ENCODE results near the gene SLC6A5.
A peak's percentile ranks its signal among the peaks of the same experiment; 100 is the strongest.

Gene SLC6A5

DNA sequence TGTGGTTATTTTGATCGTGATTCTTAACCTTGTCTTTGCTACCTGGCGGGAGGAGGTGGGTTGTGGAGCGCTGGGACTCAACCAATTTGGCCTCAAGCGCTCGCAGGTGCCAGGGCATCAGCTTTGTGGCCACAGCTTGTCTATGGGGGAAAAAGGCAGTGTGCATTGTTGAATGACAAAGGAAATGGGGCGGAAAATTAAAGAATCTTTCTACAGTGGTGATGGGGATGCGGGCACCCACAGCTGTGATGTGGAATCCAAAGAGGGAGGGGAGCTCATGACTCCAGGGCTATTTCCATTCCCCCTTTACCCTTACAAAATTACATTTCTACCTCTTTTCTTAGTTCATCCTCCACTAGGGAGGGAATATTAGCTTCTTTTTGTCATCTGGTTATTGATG is 1.1 kb downstream of the SLC6A5 start:
- no CpG with 5 or more reads among the region's 7 CpGs for WGBS, 2 donors (ENCODE audit: extremely low coverage in 2 of 2, insufficient read length in 2 of 2, insufficient replicate concordance in 1 of 2)
- Histone ChIP-seq H3K14ac (ENCODE audit: low read length) (no peak overlapping the region), H2BK15ac (ENCODE audit: low read length) (no peak overlapping the region)

GRCh38 chr11:20601221-20601914 is 2.0 kb downstream of the SLC6A5 start:
- no peak overlapping the region for H2BK15ac ChIP-seq (ENCODE audit: low read length)
- H3K9me3 ChIP-seq (replicated peaks in 1 of 2; ENCODE audit: control insufficient read depth in 2 of 2, insufficient read depth in 1 of 2, low read depth in 1 of 2, low read length in 2 of 2), result no peaks in the 10 kb centered on the region
- H2AK5ac ChIP-seq (ENCODE audit: low read depth, low read length), result no peak overlapping the region
- H3K27ac ChIP-seq (replicated peaks; ENCODE audit: low read length), result no peak overlapping the region
- peak overlapping the region; percentile 95 for H3K23ac ChIP-seq (ENCODE audit: low read depth, low read length, poor library complexity)
- no peak overlapping the region for H4K91ac ChIP-seq (ENCODE audit: low read depth, low read length, poor library complexity)
- H2BK120ac ChIP-seq (ENCODE audit: low read depth, low read length), result no peak overlapping the region
- DNase-seq (ENCODE audit: low spot score), result no peak
- H3K27me3 ChIP-seq (ENCODE audit: control insufficient read depth in 3 of 3, insufficient read depth in 3 of 3, low read depth in 1 of 3, low read length in 3 of 3), result peaks cover 26 to 86% (median 80%) of the 10 kb centered on the region in 3 experiments
- no CpG with 5 or more reads among the region's 63 CpGs for WGBS, 2 donors (ENCODE audit: extremely low coverage in 2 of 2, insufficient read length in 2 of 2, insufficient replicate concordance in 1 of 2)
- peaks cover 0 to 5% of the 10 kb centered on the region in 2 donors for H3K4me1 ChIP-seq (ENCODE audit: control insufficient read depth in 2 of 2, insufficient read depth in 1 of 2, low read depth in 1 of 2, low read length in 2 of 2)
- peak overlapping the region in 1 of 2 donors; percentile 30 for H3K4me3 ChIP-seq (ENCODE audit: low read length in 2 of 2)
- no peak overlapping the region for H4K8ac ChIP-seq (ENCODE audit: low read depth, low read length)
- no peaks in the 10 kb centered on the region for H3K79me1 ChIP-seq (ENCODE audit: low read depth, low read length)
- H3K4me2 ChIP-seq (ENCODE audit: insufficient read depth, low read length, poor library complexity, severe bottlenecking), result no peak overlapping the region
- no peak overlapping the region for H2BK5ac ChIP-seq (ENCODE audit: low read length)
- no peaks in the 10 kb centered on the region for H3K36me3 ChIP-seq (replicated peaks in 1 of 2; ENCODE audit: control insufficient read depth in 2 of 2, insufficient read depth in 2 of 2, low read length in 2 of 2)
- H2BK12ac ChIP-seq (ENCODE audit: low read length), result peak overlapping the region; percentile 14
- no peak overlapping the region for H3K4ac ChIP-seq (ENCODE audit: low read length)
- peak overlapping the region; percentile 53 for H3K9ac ChIP-seq (ENCODE audit: low read depth, low read length, poor library complexity)
- H3K18ac ChIP-seq (ENCODE audit: low read length), result no peak overlapping the region
- peak overlapping the region; percentile 63 for H3K14ac ChIP-seq (ENCODE audit: low read length)
- no peak overlapping the region for H2AFZ ChIP-seq (ENCODE audit: low read length)

More for the DNA sequence above, 1.1 kb downstream of the SLC6A5 start:
- H3K27me3 ChIP-seq (ENCODE audit: control insufficient read depth in 3 of 3, insufficient read depth in 3 of 3, low read depth in 1 of 3, low read length in 3 of 3), result peaks cover 26 to 94% (median 86%) of the 10 kb centered on the region in 3 experiments
- H2AFZ ChIP-seq (ENCODE audit: low read length), result no peak overlapping the region
- no peak overlapping the region for H3K23ac ChIP-seq (ENCODE audit: low read depth, low read length, poor library complexity)
- DNase-seq (ENCODE audit: low spot score), result no peak
- no peak overlapping the region for H3K27ac ChIP-seq (replicated peaks; ENCODE audit: low read length)
- no peaks in the 10 kb centered on the region for H3K79me1 ChIP-seq (ENCODE audit: low read depth, low read length)
- no peaks in the 10 kb centered on the region for H3K9me3 ChIP-seq (replicated peaks in 1 of 2; ENCODE audit: control insufficient read depth in 2 of 2, insufficient read depth in 1 of 2, low read depth in 1 of 2, low read length in 2 of 2)
- no peak overlapping the region for H3K18ac ChIP-seq (ENCODE audit: low read length)
- H3K9ac ChIP-seq (ENCODE audit: low read depth, low read length, poor library complexity), result no peak overlapping the region
- no peak overlapping the region for H2BK12ac ChIP-seq (ENCODE audit: low read length)
- no peak overlapping the region for H2BK5ac ChIP-seq (ENCODE audit: low read length)
- no peak overlapping the region for H2BK120ac ChIP-seq (ENCODE audit: low read depth, low read length)
- H3K4ac ChIP-seq (ENCODE audit: low read length), result no peak overlapping the region
- no peak overlapping the region for H3K4me3 ChIP-seq (ENCODE audit: low read length in 2 of 2)
- no peak overlapping the region for H3K4me2 ChIP-seq (ENCODE audit: insufficient read depth, low read length, poor library complexity, severe bottlenecking)
- no peaks in the 10 kb centered on the region for H3K36me3 ChIP-seq (replicated peaks in 1 of 2; ENCODE audit: control insufficient read depth in 2 of 2, insufficient read depth in 2 of 2, low read length in 2 of 2)
- H4K8ac ChIP-seq (ENCODE audit: low read depth, low read length), result no peak overlapping the region
- H3K4me1 ChIP-seq (ENCODE audit: control insufficient read depth in 2 of 2, insufficient read depth in 1 of 2, low read depth in 1 of 2, low read length in 2 of 2), result peaks cover 0 to 5% of the 10 kb centered on the region in 2 donors
- H2AK5ac ChIP-seq (ENCODE audit: low read depth, low read length), result no peak overlapping the region
- no peak overlapping the region for H4K91ac ChIP-seq (ENCODE audit: low read depth, low read length, poor library complexity)

GRCh38 chr11:20604295-20604803 is 4.9 kb downstream of the SLC6A5 start:
- H3K14ac ChIP-seq (ENCODE audit: low read length), result no peak overlapping the region

DNA sequence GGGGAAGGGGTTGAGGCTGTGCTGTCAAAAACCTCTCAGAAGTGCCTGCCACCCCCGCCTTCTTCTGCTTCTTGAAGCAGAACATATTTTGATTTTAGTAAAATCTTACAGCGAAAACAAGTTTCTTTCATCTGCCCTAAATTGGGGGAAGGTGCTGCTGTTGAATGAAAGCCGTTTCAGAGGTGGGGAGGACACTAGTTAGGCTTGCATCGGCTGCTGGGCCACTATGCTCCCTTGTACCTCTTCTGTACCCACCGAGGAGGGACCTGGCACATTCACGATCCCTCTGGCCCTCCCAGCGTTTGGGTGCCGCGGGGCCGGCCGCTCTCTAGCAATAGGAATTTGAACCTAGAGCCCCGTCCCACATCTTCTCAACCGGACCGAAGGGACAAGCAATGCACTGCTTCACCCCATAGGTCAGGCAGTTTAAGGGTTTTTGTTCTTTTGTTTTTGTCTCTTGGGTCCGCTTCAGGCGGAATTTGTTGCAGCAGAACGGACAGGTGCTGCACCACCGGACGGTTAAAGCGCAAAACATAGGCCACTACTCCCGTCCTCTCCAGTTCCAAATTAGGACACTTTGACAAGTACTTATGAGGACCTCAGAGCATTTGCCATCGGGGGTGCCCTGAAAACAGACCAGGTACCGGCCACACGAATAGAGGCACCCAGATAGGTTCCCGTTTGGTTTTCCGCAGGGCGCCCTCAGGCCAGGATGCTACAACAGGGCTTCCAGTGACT is 5.6 kb downstream of the SLC6A5 start:
- no peak overlapping the region for H3K27ac ChIP-seq (replicated peaks; ENCODE audit: low read length)
- H3K4me3 ChIP-seq (ENCODE audit: low read length in 2 of 2), result no peak overlapping the region
- no peak overlapping the region for H3K18ac ChIP-seq (ENCODE audit: low read length)
- no peak overlapping the region for H2AK5ac ChIP-seq (ENCODE audit: low read depth, low read length)
- no peak overlapping the region for H2BK5ac ChIP-seq (ENCODE audit: low read length)
- peaks cover 0 to 2% of the 10 kb centered on the region in 2 donors for H3K9me3 ChIP-seq (replicated peaks in 1 of 2; ENCODE audit: control insufficient read depth in 2 of 2, insufficient read depth in 1 of 2, low read depth in 1 of 2, low read length in 2 of 2)
- no peak overlapping the region for H2BK120ac ChIP-seq (ENCODE audit: low read depth, low read length)
- DNase-seq (ENCODE audit: low spot score), result no peak
- no peak overlapping the region for H2BK15ac ChIP-seq (ENCODE audit: low read length)
- peaks cover 0 to 4% of the 10 kb centered on the region in 2 donors for H3K4me1 ChIP-seq (ENCODE audit: control insufficient read depth in 2 of 2, insufficient read depth in 1 of 2, low read depth in 1 of 2, low read length in 2 of 2)
- H3K14ac ChIP-seq (ENCODE audit: low read length), result no peak overlapping the region
- no peak overlapping the region for H3K9ac ChIP-seq (ENCODE audit: low read depth, low read length, poor library complexity)
- peak overlapping the region; percentile 13 for H3K23ac ChIP-seq (ENCODE audit: low read depth, low read length, poor library complexity)
- peaks cover 14 to 65% (median 47%) of the 10 kb centered on the region in 3 experiments for H3K27me3 ChIP-seq (ENCODE audit: control insufficient read depth in 3 of 3, insufficient read depth in 3 of 3, low read depth in 1 of 3, low read length in 3 of 3)
- no peaks in the 10 kb centered on the region for H3K79me1 ChIP-seq (ENCODE audit: low read depth, low read length)
- H2AFZ ChIP-seq (ENCODE audit: low read length), result no peak overlapping the region
- H3K36me3 ChIP-seq (replicated peaks in 1 of 2; ENCODE audit: control insufficient read depth in 2 of 2, insufficient read depth in 2 of 2, low read length in 2 of 2), result no peaks in the 10 kb centered on the region
- H2BK12ac ChIP-seq (ENCODE audit: low read length), result no peak overlapping the region
- H4K8ac ChIP-seq (ENCODE audit: low read depth, low read length), result no peak overlapping the region
- H3K4me2 ChIP-seq (ENCODE audit: insufficient read depth, low read length, poor library complexity, severe bottlenecking), result no peak overlapping the region
- no CpG with 5 or more reads among the region's 27 CpGs for WGBS, 2 donors (ENCODE audit: extremely low coverage in 2 of 2, insufficient read length in 2 of 2, insufficient replicate concordance in 1 of 2)
- H3K4ac ChIP-seq (ENCODE audit: low read length), result no peak overlapping the region
- H4K91ac ChIP-seq (ENCODE audit: low read depth, low read length, poor library complexity), result no peak overlapping the region

More at GRCh38 chr11:20604295-20604803, 4.9 kb downstream of the SLC6A5 start:
- Histone ChIP-seq H3K79me1 (ENCODE audit: low read depth, low read length) (no peaks in the 10 kb centered on the region), H2BK5ac (ENCODE audit: low read length) (no peak overlapping the region), H4K91ac (ENCODE audit: low read depth, low read length, poor library complexity) (no peak overlapping the region), H3K9ac (ENCODE audit: low read depth, low read length, poor library complexity) (no peak overlapping the region), H2AK5ac (ENCODE audit: low read depth, low read length) (no peak overlapping the region), H3K27ac (replicated peaks; ENCODE audit: low read length) (no peak overlapping the region), H3K4me3 (ENCODE audit: low read length in 2 of 2) (no peak overlapping the region), H3K9me3 (replicated peaks in 1 of 2; ENCODE audit: control insufficient read depth in 2 of 2, insufficient read depth in 1 of 2, low read depth in 1 of 2, low read length in 2 of 2) (no peaks in the 10 kb centered on the region), H2BK120ac (ENCODE audit: low read depth, low read length) (no peak overlapping the region), H2BK12ac (ENCODE audit: low read length) (no peak overlapping the region), H3K36me3 (replicated peaks in 1 of 2; ENCODE audit: control insufficient read depth in 2 of 2, insufficient read depth in 2 of 2, low read length in 2 of 2) (no peaks in the 10 kb centered on the region), H2AFZ (ENCODE audit: low read length) (no peak overlapping the region), H3K23ac (ENCODE audit: low read depth, low read length, poor library complexity) (no peak overlapping the region), H3K18ac (ENCODE audit: low read length) (no peak overlapping the region), H3K4me1 (ENCODE audit: control insufficient read depth in 2 of 2, insufficient read depth in 1 of 2, low read depth in 1 of 2, low read length in 2 of 2) (peaks cover 0 to 2% of the 10 kb centered on the region in 2 donors), H3K27me3 (ENCODE audit: control insufficient read depth in 3 of 3, insufficient read depth in 3 of 3, low read depth in 1 of 3, low read length in 3 of 3) (peaks cover 14 to 72% (median 50%) of the 10 kb centered on the region in 3 experiments), H3K4me2 (ENCODE audit: insufficient read depth, low read length, poor library complexity, severe bottlenecking) (no peak overlapping the region), H2BK15ac (ENCODE audit: low read length) (no peak overlapping the region), H4K8ac (ENCODE audit: low read depth, low read length) (no peak overlapping the region), H3K4ac (ENCODE audit: low read length) (no peak overlapping the region)
- no CpG with 5 or more reads among the region's 25 CpGs for WGBS, 2 donors (ENCODE audit: extremely low coverage in 2 of 2, insufficient read length in 2 of 2, insufficient replicate concordance in 1 of 2)
- no peak for DNase-seq (ENCODE audit: low spot score)

Measured in neuronal stem cell (in vitro differentiated cells).